HepG2 (cell line): Measurements from ENCODE around the gene SCAMP3. TPM values are rescaled to one million over a fixed set of nuclear protein-coding genes. Genes with fewer than 3 reads are reported as not detected.

Experiments used
- ARNT2 ChIP-seq: sonication (generic); formaldehyde crosslinking; IDR thresholded peaks from 2 replicates; pipeline ENCODE4 v1.8.0; 2022; ENCODE audit warnings: mild to moderate bottlenecking, low read depth, missing genetic modification reagents, moderate library complexity
- ATF7 ChIP-seq, 2 experiments: fragments of 450-650 bp in 1 of 2; sonication (generic) in 1 of 2; formaldehyde crosslinking in 1 of 2; IDR thresholded peaks; 2 replicates each; pipeline versions ENCODE4 v1.4.0 to v1.6.1; 2016 to 2020; ENCODE audit warnings: antibody characterized with exemption in 1 of 2, mild to moderate bottlenecking in 1 of 2, missing genetic modification reagents in 1 of 2
- CCAR2 ChIP-seq: fragments of 200-400 bp; formaldehyde crosslinking; optimal IDR thresholded peaks from 2 replicates; pipeline ENCODE3; 2018; ENCODE audit warnings: low read depth, mild to moderate bottlenecking, low read length, moderate library complexity
- CEBPB ChIP-seq: IDR thresholded peaks from 2 replicates; pipeline ENCODE4 v1.6.1; 2011; ENCODE audit warnings: low read depth, low read length, improper control_type of control experiment, borderline replicate concordance
- CENPX ChIP-seq: sonication (generic); formaldehyde crosslinking; IDR thresholded peaks from 2 replicates; pipeline ENCODE4 v1.9.0; 2021; ENCODE audit warnings: mild to moderate bottlenecking, missing genetic modification reagents, moderate library complexity
- CHD4 ChIP-seq: fragments of 200-600 bp; sonication (generic); IDR thresholded peaks from 2 replicates; pipeline ENCODE4 v1.7.0; 2017; ENCODE audit warnings: mild to moderate bottlenecking, low read length, borderline replicate concordance
- HDAC2 ChIP-seq: sonication (generic); formaldehyde crosslinking; IDR thresholded peaks from 2 replicates; pipeline ENCODE4 v1.4.0; 2020; ENCODE audit warnings: missing genetic modification reagents
- ISL2 ChIP-seq: sonication (generic); formaldehyde crosslinking; IDR thresholded peaks from 2 replicates; pipeline ENCODE4 v1.5.0; 2020; ENCODE audit warnings: missing genetic modification reagents
- KDM3A ChIP-seq: IDR thresholded peaks from 2 replicates; pipeline ENCODE4 v1.6.1; 2018; ENCODE audit warnings: low read depth, missing compliant biosample characterization
- KLF11 ChIP-seq: IDR thresholded peaks from 2 replicates; pipeline ENCODE4 v1.6.1; 2016; ENCODE audit warnings: missing compliant biosample characterization
- PAF1 ChIP-seq: IDR thresholded peaks from 2 replicates; pipeline ENCODE4 v1.6.1; 2016; ENCODE audit warnings: missing genetic modification reagents, missing compliant biosample characterization
- PLRG1 ChIP-seq: fragments of 450-650 bp; conservative IDR thresholded peaks from 2 replicates; pipeline ENCODE4 v1.6.1; 2016
- PRDM15 ChIP-seq: sonication (generic); formaldehyde crosslinking; IDR thresholded peaks from 2 replicates; pipeline ENCODE4 v1.4.0; 2020; ENCODE audit warnings: missing genetic modification reagents
- SAP130 ChIP-seq: IDR thresholded peaks from 2 replicates; pipeline ENCODE4 v1.6.1; 2016; ENCODE audit warnings: low read depth
- ZIK1 ChIP-seq: sonication (generic); formaldehyde crosslinking; IDR thresholded peaks from 2 replicates; pipeline ENCODE4 v1.5.0; 2020; ENCODE audit warnings: mild to moderate bottlenecking, low read depth, missing genetic modification reagents, borderline replicate concordance
- ZNF382 ChIP-seq: sonication (generic); formaldehyde crosslinking; IDR thresholded peaks from 2 replicates; pipeline ENCODE4 v1.5.0; 2020; ENCODE audit warnings: missing genetic modification reagents, mild to moderate bottlenecking, borderline replicate concordance
- ZNF446 ChIP-seq: sonication (generic); formaldehyde crosslinking; IDR thresholded peaks from 2 replicates; pipeline ENCODE4 v1.5.0; 2020; ENCODE audit warnings: mild to moderate bottlenecking, missing genetic modification reagents
- ZNF570 ChIP-seq: sonication (generic); formaldehyde crosslinking; IDR thresholded peaks from 2 replicates; pipeline ENCODE4 v1.4.0; 2020; ENCODE audit warnings: mild to moderate bottlenecking, missing genetic modification reagents, borderline replicate concordance
- ZNF574 ChIP-seq: sonication (generic); formaldehyde crosslinking; IDR thresholded peaks from 2 replicates; pipeline ENCODE4 v1.4.0; 2020; ENCODE audit warnings: missing genetic modification reagents
- ZNF709 ChIP-seq: sonication (generic); formaldehyde crosslinking; IDR thresholded peaks from 2 replicates; pipeline ENCODE4 v1.5.0; 2020; ENCODE audit warnings: mild to moderate bottlenecking, missing genetic modification reagents
- ZNF737 ChIP-seq: sonication (generic); formaldehyde crosslinking; IDR thresholded peaks from 2 replicates; pipeline ENCODE4 v1.5.0; 2020; ENCODE audit warnings: missing genetic modification reagents, mild to moderate bottlenecking, borderline replicate concordance
- ZNF777 ChIP-seq: sonication (generic); formaldehyde crosslinking; IDR thresholded peaks from 2 replicates; pipeline ENCODE4 v1.4.0; 2020; ENCODE audit warnings: missing genetic modification reagents
- polyA plus RNA-seq, 8 experiments: library from polyadenylated mRNA; depleted of rRNA in 3 of 8; stranded (reverse) in 7 of 8; unstranded in 1 of 8; fragments of >200 nt; fragmentation: Illumina TruSeq in 4 of 8; extraction: Trizol in 4 of 8; gene quantifications; 2 replicates each; pipeline versions ENCODE4 v1.2.1 to v1.2.3, GENCODE V29; 2011 to 2016; ENCODE audit warnings: low read depth in 4 of 8, missing spikeins in 1 of 8, mixed read lengths in 1 of 8; ENCODE audit not compliant: insufficient read depth in 1 of 8
- total RNA-seq, 5 experiments: library from RNA; depleted of rRNA; stranded (reverse); fragments of >200 nt; fragmentation: Illumina TruSeq; extraction: Trizol; gene quantifications; 2 replicates each; pipeline ENCODE4 v1.2.3, GENCODE V29; 2016; ENCODE audit warnings: low read depth in 1 of 5
- TF ChIP-seq, protein P1 (sequence below): sonication (generic); formaldehyde crosslinking; IDR thresholded peaks from 2 replicates; pipeline ENCODE4 v1.8.0; 2022; ENCODE audit warnings: missing genetic modification reagents, mild to moderate bottlenecking, inconsistent platforms, borderline replicate concordance

The SCAMP3 gene
- total and polyA plus RNA-seq, 2 of the 13 experiments (the other 11 are each of a cell fraction or from before 2014, with no cell fraction given): 46.8 to 83.3 TPM

- TF ChIP-seq ZNF446 (no peak), CENPX (CRISPR knock-in tag) (no peak), ZNF382 (no peak), PRDM15 (no peak), CEBPB (no peak), KDM3A (CRISPR knock-in tag) (peak; percentile 81; the same call in 1 of the 2 replicates), ATF7 (IDR thresholded peaks at IDR 0.05) (no peak), ATF7 (CRISPR knock-in tag; IDR thresholded peaks at IDR 0.05) (no peak), ISL2 (CRISPR knock-in tag) (0 out of 2 replicates have a peak, but pooled peaks have one; percentile 63), PAF1 (CRISPR knock-in tag) (no peak), KLF11 (CRISPR knock-in tag) (no peak), ZNF709 (no peak; the same call in 1 of the 2 replicates), SAP130 (peak; percentile 69), CHD4 (peak; percentile 56; the same call in 1 of the 2 replicates), ZNF574 (CRISPR knock-in tag) (peak; percentile 72), ARNT2 (CRISPR knock-in tag) (0 out of 2 replicates have a peak, but pooled peaks have one; percentile 12), ZNF737 (CRISPR knock-in tag) (no peak), PLRG1 (no peak), ZIK1 (CRISPR knock-in tag) (no peak; the same call in 1 of the 2 replicates), CCAR2 (no peak), HDAC2 (peak; percentile 26; the same call in 1 of the 2 replicates), ZNF777 (no peak), ZNF570 (no peak)
- TF ChIP-seq, protein P1, sequence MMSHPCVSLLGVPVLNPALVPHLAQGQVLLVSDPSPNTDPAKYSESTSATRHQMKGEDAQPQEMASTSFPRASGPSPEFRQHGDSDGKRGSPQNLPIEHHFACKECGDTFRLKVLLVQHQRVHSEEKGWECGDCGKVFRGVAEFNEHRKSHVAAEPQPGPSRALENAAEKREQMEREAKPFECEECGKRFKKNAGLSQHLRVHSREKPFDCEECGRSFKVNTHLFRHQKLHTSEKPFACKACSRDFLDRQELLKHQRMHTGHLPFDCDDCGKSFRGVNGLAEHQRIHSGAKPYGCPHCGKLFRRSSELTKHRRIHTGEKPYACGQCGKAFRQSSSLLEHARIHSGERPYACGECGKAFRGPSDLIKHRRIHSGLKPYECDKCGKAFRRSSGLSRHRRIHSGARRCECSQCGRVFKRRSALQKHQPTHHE (CRISPR knock-in tag): 0 out of 2 replicates have a peak, but pooled peaks have one; percentile 24
Measured at GRCh38 chr1:155250633-155251449, 11.3 kb downstream of the SCAMP3 start (continued).
